ENCODE measurements around the gene MLC1.

- TF ChIP-seq POLR2A (IDR thresholded peaks at IDR 0.05) = no peak
- TF ChIP-seq CTCF (IDR thresholded peaks at IDR 0.05 in 4 of 5, conservative IDR thresholded peaks at IDR 0.05 in 1 of 5) = no peak
Measured at GRCh38 chr22:50117168-50117762, 32.0 kb upstream of the MLC1 start.
